ENCODE results near the gene CLNK. TPM values are rescaled to one million over a fixed set of nuclear protein-coding genes. Genes with fewer than 3 reads are reported as not detected.

The CLNK gene
- total and polyA plus RNA-seq, 2 of the 8 experiments (the other 6 are each of a cell fraction or from before 2014, with no cell fraction given) = not detected

- Histone ChIP-seq H4K20me1 (replicated peaks in 1 of 2; ENCODE audit: control insufficient read depth in 1 of 2, insufficient read depth in 2 of 2, low read length in 2 of 2) (no peaks in the 10 kb centered on the region), H4K8ac (ENCODE audit: extremely low read depth, insufficient read depth, low read length) (no peak overlapping the region), H3K23ac (ENCODE audit: insufficient read length) (no peak overlapping the region), H2BK12ac (ENCODE audit: low read depth, low read length) (no peak overlapping the region), H4K91ac (replicated peaks; ENCODE audit: insufficient read length, low read length) (no peak overlapping the region), H3K36me3 (ENCODE audit: control insufficient read depth in 2 of 4, insufficient read depth in 4 of 4, low read length in 3 of 4) (no peaks in the 10 kb centered on the region), H3K27me3 (replicated peaks in 1 of 4; ENCODE audit: control insufficient read depth in 3 of 4, extremely low read depth in 1 of 4, insufficient read depth in 3 of 4, low read length in 3 of 4) (no peaks in the 10 kb centered on the region), H3K79me1 (ENCODE audit: low read depth, low read length) (no peaks in the 10 kb centered on the region), H3K18ac (ENCODE audit: extremely low read depth, low read length) (no peak overlapping the region), H3K9me3 (ENCODE audit: insufficient read depth in 2 of 2, low read depth in 1 of 2, low read length in 1 of 2) (no peaks in the 10 kb centered on the region), H2AK5ac (ENCODE audit: low read depth, low read length) (no peak overlapping the region), H2BK20ac (ENCODE audit: low read length) (no peak overlapping the region), H2BK120ac (replicated peaks; ENCODE audit: low read depth, low read length) (no peak overlapping the region), H3K27ac (ENCODE audit: low read depth, low read length) (no peak overlapping the region), H2BK5ac (ENCODE audit: low read depth, low read length) (no peak overlapping the region), H3K56ac (replicated peaks; ENCODE audit: insufficient read length, low read depth, low read length) (no peak overlapping the region), H3K4me3 (ENCODE audit: extremely low read depth in 1 of 4, insufficient read depth in 2 of 4, low read depth in 3 of 4, low read length in 4 of 4) (no peak overlapping the region), H3K4me2 (ENCODE audit: insufficient read depth in 1 of 2, low read depth in 2 of 2, low read length in 2 of 2) (no peak overlapping the region), H2AFZ (ENCODE audit: low read length) (peak overlapping the region; percentile 5; the same call in 1 of the 2 replicates), H4K5ac (ENCODE audit: insufficient read length, low read depth, low read length) (no peak overlapping the region), H3K9ac (replicated peaks in 1 of 4; ENCODE audit: extremely low read depth in 1 of 4, low read depth in 3 of 4, low read length in 3 of 4) (no peak overlapping the region), H3K4me1 (replicated peaks in 1 of 4; ENCODE audit: control insufficient read depth in 3 of 4, insufficient read depth in 4 of 4, low read length in 3 of 4) (peaks cover 0 to 4% (median 2%) of the 10 kb centered on the region in 4 experiments; a peak in 2 of 7 replicates), H3K14ac (ENCODE audit: insufficient read length) (no peak overlapping the region), H3K79me2 (ENCODE audit: control insufficient read depth in 1 of 2, insufficient read depth in 2 of 2, low read length in 2 of 2) (no peaks in the 10 kb centered on the region), H2BK15ac (ENCODE audit: low read length) (no peak overlapping the region), H3K23me2 (ENCODE audit: low read depth, low read length) (no peaks in the 10 kb centered on the region), H3K4ac (replicated peaks; ENCODE audit: insufficient read length, low read depth, low read length) (no peak overlapping the region)
- DNase-seq (ENCODE audit: low read depth in 1 of 2, low spot score in 2 of 2) (no peak), FAIRE-seq (no peak)
- WGBS, 2 experiments (ENCODE audit: extremely low coverage in 1 of 2, insufficient coverage in 1 of 2, insufficient read length in 1 of 2, insufficient replicate concordance in 2 of 2, low coverage in 1 of 2, low lambda C conversion rate in 2 of 2, missing lambda C conversion rate in 1 of 2) = 85% methylated on average over 3 of the region's 3 CpGs; no CpG with 5 or more reads in 1 of the 2 experiments
- POLR2A ChIA-PET (ENCODE audit: partially characterized antibody) = no interaction called here
- CTCF ChIA-PET (ENCODE audit: partially characterized antibody) = no interaction called here
- TF ChIP-seq SP2 (IDR thresholded peaks at IDR 0.05; ENCODE audit: low read length) (no peak), KDM5A (IDR thresholded peaks at IDR 0.05; ENCODE audit: low read length) (no peak), RAD21 (IDR thresholded peaks at IDR 0.05 in 1 of 2, conservative IDR thresholded peaks at IDR 0.05 in 1 of 2; ENCODE audit: low read depth in 2 of 2, low read length in 2 of 2) (no peak), GTF2F1 (IDR thresholded peaks at IDR 0.05; ENCODE audit: borderline replicate concordance, low read depth, low read length) (no peak), RNF2 (IDR thresholded peaks at IDR 0.05; ENCODE audit: borderline replicate concordance, low read depth, low read length, missing control alignments, poor library complexity, severe bottlenecking) (no peak), ATF3 (IDR thresholded peaks at IDR 0.05; ENCODE audit: insufficient read depth, low read depth, low read length) (no peak)
Observed at GRCh38 chr4:10731690-10732089, 47.1 kb upstream of the CLNK start.
